Measurements from ENCODE around the gene POT1.

- TF ChIP-seq CTCF (IDR thresholded peaks at IDR 0.05): no peak
- no peak for TF ChIP-seq POLR2AphosphoS5 (IDR thresholded peaks at IDR 0.05; ENCODE audit: low read depth, low read length)
- TF ChIP-seq TCF7L2 (IDR thresholded peaks at IDR 0.05; ENCODE audit: low read depth, low read length): no peak
- no peak for TF ChIP-seq SIN3A (IDR thresholded peaks at IDR 0.05; ENCODE audit: borderline replicate concordance, insufficient read depth, low read depth, low read length)
These were observed 119.0 kb downstream of the POT1 start for GRCh38 chr7:124810605-124811004.

Measured in Panc1 (cell line).